ENCODE measurements around the gene ROM1. TPM values are rescaled to one million over a fixed set of nuclear protein-coding genes. Genes with fewer than 3 reads are reported as not detected.
"Not testable (repeated sequence)": the region's sequence is repeated elsewhere in the genome, so short reads cannot be mapped to it uniquely, and the experiment has no call there.

ROM1 gene
- total RNA-seq, 1 experiment from 2014 or later, result 1.2 TPM

DNA sequence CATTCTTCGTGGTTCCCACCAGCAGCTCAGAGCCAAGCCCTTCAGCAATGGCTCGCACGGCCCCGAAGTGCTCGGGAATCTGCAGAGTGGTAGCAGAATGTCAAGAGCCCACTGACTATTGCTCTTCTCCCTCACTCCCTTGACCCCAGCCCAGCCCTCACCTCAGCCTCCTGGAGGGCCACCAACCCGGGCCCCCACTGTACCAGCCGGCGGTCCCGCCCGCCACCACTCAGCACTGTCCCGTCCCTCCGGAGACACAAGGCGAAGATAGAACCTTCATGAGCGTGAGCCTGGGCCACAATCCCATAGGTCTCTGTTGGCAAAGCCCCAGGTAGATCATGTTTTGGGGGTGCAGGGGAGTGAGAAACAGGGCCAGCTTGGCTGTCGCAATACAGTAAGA lies 7.2 kb upstream of the ROM1 start:
- DNase-seq (ENCODE audit: extremely low read depth, low read depth), result no peak

DNA sequence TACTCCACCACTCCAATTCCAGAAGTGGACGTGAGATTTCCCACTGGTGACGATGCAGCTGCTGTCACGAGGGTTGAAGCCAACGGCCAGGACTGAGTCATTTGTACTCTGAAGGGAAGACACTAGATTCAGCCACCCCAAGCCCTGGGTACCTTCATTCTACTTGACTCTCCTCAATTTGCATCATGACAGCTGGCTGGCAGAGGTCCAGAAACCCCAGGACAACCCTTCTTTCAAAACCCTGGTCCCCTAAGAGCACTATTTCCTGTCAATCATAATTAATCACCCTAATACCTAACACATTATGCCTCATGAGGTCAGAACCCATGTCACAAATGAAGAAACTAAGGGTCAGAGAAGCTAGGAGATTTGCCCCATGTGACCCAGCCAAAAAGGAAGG lies 5.3 kb upstream of the ROM1 start:
- no peak for DNase-seq (ENCODE audit: extremely low read depth, low read depth)

DNA sequence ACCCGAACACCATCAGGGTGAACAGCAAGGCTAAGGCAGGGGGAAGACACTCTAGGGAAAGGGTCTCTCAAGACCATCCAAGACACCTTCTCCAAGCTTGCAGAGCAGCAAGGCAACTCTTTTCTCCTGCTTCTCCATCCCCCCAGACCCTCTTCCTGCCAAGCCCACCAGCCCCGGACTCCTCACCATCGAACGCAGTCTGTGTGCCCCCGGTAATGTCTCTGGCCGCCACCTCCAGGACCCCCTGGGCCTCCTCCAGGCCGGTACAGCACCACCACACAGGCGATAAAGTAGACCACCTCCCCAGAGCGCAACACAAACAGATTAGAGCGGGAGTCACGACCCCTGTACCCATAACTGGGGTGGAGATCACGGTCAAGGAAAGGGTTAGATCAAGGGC lies 4.3 kb upstream of the ROM1 start:
- DNase-seq (ENCODE audit: extremely low read depth, low read depth), result no peak

DNA sequence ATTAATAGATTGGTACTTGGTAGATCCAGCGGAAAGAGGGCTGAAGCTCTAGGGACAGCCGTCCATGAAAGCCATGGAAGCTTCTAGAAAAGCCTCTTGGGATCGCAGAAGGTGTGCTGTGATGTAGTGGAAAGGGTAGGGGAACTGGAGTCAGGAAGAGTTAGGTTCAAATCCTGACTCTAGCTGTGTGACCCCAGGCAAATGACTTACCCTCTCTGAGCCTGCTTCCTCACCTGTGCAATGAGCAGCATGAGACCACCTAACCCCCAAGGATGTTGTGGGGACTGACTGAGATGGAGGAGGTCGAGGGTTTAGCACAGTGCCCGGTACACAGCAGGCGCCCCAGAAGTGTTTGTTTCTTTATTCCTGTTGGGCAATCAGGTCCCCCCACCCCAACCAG lies 2.7 kb upstream of the ROM1 start:
- no peak for DNase-seq (ENCODE audit: extremely low read depth, low read depth)

DNA sequence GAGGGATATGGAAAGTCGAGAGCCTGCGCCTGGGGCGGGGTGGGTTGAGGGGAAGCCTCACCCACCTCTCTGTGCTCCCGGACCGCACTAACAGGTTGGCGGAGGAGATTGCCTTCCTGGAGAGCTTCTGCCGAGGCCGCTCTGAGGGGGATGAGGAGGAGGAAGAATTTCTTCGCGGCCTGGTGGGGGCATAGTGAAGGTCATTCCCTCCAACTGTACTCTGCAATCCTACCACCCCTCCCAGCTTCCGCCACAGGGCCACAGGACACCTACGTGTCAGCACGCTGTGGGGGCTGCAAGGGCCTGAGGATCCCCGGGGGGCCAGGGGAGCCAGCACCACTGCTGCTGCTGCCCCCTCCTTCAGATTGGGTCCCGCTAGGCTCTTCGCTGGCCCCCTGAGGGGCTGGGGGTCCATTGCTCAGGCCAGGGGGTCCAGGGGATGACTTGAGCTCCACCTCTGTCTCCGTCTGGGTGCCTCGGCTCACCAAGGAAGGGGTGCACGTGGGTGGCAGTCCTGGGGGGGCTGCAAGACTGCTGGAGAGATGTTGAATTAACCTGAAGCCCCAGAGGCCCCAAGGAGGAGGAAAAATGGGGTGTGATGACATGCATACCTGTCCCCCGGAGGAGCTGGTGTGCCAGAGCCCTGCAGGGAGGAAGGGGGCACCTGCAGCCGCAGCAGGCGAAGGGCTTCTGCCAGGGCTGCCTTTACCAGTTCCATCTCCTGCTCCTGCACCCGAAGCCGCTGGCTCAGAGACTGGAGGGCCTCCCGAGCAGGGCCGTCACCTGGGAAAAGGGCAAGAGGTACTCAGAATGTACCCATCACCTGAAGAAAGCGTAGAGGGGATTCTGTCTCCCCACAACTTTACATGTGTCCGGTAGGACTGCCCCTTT lies 2.0 kb upstream of the ROM1 start:
- no peak for DNase-seq (ENCODE audit: extremely low read depth, low read depth)

DNA sequence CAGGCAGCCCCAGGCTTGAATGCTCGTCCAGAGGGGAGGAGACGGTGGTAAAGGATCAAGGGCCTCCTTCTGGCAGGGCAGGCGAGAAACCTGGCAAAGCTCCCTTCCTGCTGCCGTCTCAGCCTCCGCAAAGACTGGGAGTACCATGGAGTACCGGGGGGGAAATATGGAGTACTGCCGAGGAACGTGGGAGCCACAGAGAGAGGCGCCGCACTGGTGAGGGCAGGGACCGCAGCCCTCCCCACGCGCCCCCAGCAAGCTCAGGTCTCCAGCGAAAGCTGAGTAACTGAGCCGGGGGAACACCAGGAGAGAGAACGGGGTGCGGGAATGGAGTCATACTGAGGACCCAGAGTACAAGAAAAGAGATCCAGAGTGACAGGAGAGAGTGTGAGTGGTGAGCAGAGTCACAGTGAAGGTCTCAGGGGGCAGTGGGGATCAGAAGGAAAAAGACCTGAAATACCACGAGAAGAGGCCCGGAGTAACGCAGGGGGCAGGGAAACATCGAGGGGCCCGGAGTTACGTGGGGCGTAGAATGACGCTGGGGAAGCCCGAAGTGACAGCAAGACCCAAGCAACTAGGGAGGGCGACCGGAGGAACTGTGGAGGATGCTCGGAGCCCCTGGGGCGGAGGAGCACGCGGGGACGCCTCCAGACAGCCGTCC lies 1.2 kb upstream of the ROM1 start:
- DNase-seq (ENCODE audit: extremely low read depth, low read depth), result no peak

DNA sequence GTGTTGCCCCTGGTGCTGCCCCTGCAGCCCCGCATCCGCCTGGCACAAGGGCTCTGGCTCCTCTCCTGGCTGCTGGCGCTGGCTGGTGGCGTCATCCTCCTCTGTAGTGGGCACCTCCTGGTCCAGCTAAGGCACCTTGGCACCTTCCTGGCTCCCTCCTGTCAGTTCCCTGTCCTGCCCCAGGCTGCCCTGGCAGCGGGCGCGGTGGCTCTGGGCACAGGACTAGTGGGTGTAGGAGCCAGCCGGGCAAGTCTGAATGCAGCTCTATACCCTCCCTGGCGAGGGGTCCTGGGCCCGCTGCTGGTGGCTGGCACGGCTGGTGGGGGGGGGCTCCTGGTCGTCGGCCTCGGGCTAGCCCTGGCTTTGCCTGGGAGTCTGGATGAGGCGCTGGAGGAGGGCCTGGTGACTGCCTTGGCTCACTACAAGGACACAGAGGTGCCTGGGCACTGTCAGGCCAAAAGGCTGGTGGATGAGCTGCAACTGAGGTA lies 278 bp downstream of the ROM1 start:
- no peak for DNase-seq (ENCODE audit: extremely low read depth, low read depth)

DNA sequence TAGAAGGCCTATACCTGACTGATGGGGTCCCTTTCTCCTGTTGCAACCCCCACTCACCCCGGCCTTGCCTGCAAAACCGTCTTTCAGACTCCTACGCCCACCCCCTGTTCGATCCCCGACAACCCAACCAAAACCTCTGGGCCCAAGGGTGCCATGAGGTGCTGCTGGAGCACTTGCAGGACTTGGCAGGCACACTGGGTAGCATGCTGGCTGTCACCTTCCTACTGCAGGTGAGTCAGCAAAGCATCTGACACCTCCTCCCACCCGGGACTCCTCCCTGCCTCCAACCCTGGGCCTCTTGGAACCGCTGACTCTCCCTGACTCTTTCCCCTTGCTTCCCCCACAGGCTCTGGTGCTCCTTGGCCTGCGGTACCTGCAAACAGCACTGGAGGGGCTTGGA lies 1.2 kb downstream of the ROM1 start:
- DNase-seq (ENCODE audit: extremely low read depth, low read depth), result no peak

DNA sequence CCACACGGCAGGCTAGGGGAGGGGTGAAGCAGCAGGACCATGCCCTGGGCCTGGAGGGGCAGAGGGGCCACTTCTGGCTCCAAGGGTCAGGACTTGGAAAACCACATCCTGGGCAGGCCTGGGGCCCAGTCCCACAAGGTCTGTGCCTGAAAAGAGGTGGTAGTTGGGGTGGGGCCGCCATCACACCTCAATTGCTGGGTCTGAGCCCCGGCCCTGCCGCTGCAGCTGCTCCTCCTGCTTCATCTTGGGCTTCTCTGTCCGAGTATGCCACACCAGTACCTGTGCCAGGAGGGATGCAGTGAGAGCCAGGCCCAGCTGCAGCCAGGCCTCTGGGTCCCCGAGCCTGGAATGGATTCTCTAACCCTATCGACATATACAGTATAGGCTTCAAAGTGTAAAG lies 2.5 kb downstream of the ROM1 start:
- DNase-seq (ENCODE audit: extremely low read depth, low read depth), result no peak

DNA sequence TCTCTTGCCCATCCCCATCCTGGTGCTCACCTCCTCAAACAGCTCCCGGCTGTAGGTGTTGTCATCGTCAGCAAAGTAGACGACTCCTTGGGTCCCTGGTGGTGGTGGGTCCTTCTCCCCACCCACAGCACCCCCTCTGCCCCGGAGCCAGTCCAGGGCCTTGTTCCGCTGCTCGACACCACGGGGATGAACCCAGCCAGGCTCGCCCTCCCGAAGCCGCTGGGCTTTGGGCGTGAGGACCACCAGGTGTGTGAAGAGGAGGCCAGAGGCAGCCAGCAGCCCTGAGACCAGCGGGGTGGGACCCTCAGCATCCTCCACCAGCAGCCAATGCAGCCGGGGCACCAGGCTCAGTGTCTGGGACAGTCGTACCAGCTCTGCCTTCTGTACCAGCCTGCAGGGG lies 3.9 kb downstream of the ROM1 start:
- DNase-seq (ENCODE audit: extremely low read depth, low read depth), result not testable (repeated sequence)

DNA sequence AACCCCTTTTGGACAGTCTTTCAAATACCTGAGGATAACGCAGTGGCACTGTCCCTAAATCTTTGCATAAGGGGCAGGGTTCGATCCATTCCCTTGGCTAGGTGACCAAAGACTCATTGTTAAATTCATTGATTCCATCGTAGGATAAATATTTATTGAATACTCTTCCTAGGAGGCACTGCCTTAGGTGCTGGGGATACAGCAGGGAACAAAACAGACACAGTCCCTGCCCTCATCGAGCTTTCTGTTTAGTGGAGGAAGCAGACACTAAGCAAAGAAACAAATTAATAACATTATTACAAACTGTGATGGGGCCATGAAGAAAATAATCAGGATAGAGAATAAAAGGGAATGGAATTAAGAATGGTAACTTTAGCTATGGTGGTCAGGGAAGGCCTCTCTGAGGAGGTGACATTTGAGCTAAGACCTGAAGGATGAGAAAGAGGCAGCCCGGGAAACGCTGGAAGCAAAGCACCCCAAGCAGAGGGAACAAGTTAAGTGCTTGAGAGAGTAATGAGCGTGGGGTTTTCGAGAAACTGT lies 8.0 kb downstream of the ROM1 start:
- DNase-seq (ENCODE audit: extremely low read depth, low read depth), result no peak

DNA sequence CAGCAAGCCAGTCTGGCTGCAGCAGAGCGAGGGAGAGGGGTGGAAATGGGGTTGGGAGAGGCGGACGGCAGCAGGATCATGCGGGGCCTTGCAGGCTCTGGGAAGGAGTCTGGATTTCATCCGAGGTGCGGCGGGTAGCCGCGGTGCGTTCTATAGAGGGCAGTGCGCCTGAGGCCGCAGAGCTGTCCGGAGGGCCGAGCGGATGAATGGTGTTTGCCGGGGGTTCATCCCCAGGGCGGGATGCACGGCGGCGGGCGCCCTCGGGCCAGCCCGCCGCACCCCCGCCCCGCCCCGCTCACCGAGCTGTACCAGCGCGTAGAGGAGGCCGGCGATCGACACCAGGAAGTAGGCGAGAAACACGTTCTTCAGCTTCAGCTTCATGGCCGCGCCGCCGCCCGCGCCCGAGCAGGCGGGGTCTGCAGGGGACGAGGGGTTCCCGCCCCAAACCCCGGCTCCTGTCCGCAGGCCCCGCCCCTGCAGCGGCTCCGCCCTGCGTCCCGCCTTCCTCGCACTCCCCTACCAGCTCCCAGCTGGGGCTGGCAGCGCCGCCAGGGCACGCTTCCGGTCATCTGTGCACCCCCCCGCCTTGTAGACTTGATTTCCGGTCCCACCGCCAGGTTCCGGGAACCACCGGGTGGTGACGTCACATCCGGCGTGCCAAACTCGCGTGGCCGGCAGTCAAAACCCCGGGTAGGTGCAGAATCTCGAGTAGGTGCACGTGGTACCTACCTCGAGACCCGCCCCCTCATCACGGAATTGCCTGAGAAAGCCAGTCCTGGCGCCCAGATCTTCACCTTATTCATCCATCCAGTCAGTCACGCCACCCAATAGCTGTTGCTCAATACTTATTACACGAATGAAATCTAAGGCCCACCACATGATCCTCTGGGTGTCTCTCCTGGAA lies 8.8 kb downstream of the ROM1 start, which contains the start of gene B3GAT3:
TSS of gene B3GAT3 (minus strand) at position 420 of the 904 bp plus-strand sequence. CDS start at position 381, 39 bp downstream.
- peak; percentile 92 for DNase-seq (ENCODE audit: extremely low read depth, low read depth)

DNA sequence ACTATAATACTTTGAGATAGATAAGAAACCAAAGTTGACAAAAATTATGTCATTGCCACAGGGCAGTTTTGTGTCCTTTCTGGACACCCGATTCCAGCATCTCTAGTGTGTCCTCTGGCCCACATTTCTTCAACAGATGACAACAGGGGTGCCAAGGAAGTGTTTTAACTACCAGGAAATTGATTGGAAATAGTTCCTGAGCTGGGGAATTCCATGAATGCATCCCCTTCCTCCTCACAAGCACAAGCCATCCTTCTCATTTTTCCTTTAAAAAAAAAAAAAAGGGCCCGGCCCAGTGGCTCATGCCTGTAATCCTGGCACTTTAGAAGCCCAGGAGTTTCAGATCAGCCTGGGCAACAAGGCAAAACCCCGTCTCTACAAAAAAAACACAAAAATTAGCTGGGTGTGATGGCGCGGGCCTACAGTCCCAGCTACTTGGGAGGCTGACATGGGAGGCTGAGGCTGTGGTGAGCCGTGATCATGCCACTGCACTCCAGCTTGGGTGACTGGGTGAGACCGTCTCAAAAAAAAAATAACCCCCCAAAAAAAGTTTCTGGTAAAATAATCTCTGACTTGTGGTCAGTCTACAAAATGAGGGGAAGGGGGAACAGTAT lies 9.5 kb downstream of the ROM1 start:
- no peak for DNase-seq (ENCODE audit: extremely low read depth, low read depth)

DNA sequence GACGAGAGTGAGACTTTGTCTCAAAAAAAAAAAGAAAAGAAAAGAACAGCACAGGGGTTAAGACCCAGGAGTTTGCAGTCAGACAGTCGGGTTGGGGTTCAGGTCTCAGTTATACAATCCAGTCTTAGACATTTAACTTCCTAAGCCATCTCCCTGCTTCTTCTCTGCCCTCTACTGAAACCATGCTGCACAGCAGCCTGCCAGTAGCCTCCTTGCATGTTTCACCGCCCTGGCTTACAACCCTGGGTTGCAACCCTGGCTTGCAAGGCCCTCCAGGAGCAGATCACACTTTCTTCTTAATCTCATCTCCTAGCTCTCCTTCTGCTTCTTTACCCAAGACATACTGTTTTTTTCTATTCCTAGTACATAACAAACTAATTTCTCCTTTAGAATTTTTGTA lies 14.7 kb downstream of the ROM1 start:
- DNase-seq (ENCODE audit: extremely low read depth, low read depth), result no peak

DNA sequence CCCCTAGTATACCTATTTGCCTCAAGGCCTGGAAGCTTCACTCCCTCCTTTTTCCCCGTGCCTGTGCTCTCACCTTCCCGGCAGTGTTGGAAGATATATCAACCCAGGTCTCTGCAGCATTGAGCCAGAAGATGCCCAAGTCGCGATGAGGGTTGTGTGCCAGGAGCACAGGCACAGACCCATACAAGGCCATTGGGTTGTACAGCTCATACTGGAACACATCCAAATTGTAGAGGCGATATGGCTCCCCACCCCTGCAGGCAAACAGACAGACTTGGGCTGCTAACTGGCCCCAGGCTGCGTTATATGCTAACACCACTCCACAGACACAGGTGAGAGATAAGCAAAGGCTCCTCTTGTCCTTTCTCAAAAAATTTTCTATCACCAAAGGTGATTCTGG lies 19.4 kb downstream of the ROM1 start:
- no peak for DNase-seq (ENCODE audit: extremely low read depth, low read depth)

DNA sequence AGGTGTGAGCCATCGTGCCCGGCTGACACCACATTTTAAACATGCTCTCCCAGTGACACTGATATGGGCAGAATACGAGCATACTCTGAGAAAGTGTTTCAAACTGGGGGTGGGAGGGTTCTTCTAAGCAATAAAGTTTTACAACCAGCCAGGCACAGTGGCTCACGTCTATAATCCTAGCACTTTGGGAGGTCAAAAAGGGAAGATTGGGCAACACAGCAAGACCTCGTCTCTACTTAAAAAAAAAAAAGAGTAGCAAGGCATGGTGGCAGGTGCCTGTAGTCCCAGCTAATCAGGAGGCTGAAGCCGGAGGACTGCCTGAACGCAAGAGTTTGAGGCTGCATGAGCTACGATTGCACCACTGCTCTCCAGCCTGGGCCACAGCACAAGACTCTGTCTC lies 31.2 kb downstream of the ROM1 start:
- DNase-seq (ENCODE audit: extremely low read depth, low read depth), result no peak

DNA sequence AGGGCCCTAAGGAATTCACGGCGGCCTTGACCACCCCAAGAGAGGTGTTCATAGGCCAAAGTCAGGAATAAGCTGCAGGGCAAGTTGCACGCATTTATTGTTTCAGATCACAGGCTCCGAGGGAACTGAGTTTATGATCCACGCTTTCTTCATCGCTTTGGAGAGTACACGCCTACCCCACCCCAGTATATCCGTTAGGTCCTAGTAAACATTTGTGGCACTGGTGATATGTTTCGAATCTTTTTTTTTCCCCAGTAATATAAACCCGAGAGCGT lies 32.6 kb downstream of the ROM1 start:
- DNase-seq (ENCODE audit: extremely low read depth, low read depth), result no peak

DNA sequence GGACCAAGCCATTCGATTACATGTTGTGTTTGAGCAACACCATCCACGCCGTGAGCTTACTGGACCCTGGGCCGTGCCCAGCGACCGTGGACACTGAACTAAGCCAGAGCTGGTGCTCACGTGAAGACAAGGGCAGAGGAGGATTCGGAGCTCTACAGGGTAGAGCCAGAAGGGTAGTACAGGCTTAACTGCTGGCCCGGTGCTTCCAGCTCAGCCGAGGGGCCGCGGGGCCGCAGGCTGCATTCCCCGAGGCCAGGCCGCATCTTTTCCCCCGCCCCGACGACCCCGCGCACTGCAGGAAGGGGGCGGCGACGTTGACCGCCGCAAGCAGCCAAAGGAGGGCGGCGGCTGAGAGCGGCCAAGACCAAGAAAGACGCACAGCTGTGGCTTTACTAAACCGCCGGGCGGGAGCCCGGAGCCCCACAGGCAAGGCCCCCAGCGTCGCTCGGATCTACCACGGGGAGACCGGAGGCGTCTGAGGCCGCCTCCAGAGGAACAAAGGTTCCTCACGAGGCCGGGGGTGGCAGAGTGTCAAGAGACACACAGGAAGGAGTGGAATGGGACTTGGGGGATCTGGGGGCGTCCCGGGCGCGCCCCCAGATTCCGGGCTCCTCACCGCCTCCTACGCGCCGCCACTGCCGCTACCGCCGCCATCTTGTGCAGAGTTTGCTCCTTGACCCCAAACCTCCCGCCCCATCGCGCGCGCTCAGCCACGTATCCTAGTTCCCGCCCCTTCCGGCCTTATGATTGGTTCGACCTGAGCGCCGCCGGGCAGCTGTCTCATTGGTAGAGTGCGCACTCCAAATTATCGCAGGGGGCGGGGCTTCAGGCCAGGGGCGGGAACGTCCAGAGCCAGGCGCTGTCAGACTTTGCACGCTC lies 33.1 kb downstream of the ROM1 start, which contains the start of gene GANAB:
TSS of gene GANAB (minus strand) at position 668 of the 879 bp plus-strand sequence. CDS start at position 654, 14 bp downstream.
- DNase-seq (ENCODE audit: extremely low read depth, low read depth), result peak; percentile 95
